HEK293 (cell line): ENCODE data around the gene FTH1.

Experiments used
- CTCF ChIP-seq: fragments of 450-650 bp; formaldehyde crosslinking; IDR thresholded peaks from 2 replicates; pipeline ENCODE4 v1.5.1; 2016; ENCODE audit warnings: missing biosample characterization, missing genetic modification characterization
- KLF10 ChIP-seq: fragments of 450-650 bp; IDR thresholded peaks from 2 replicates; pipeline ENCODE4 v1.5.1; 2018; ENCODE audit warnings: missing biosample characterization, mild to moderate bottlenecking, missing genetic modification characterization
- MYNN ChIP-seq: fragments of 450-650 bp; formaldehyde crosslinking; IDR thresholded peaks from 2 replicates; pipeline ENCODE4 v1.5.1; 2016; ENCODE audit warnings: missing biosample characterization, missing genetic modification characterization, borderline replicate concordance
- ZBTB10 ChIP-seq: fragments of 450-650 bp; formaldehyde crosslinking; IDR thresholded peaks from 2 replicates; pipeline ENCODE4 v1.5.1; 2016; ENCODE audit warnings: missing biosample characterization, missing genetic modification characterization
- ZEB2 ChIP-seq: fragments of 450-650 bp; formaldehyde crosslinking; IDR thresholded peaks from 2 replicates; pipeline ENCODE4 v1.5.1; 2016; ENCODE audit warnings: missing biosample characterization, missing genetic modification characterization
- ZNF114 ChIP-seq: fragments of 450-650 bp; formaldehyde crosslinking; IDR thresholded peaks from 2 replicates; pipeline ENCODE4 v1.5.0; 2017; ENCODE audit warnings: missing biosample characterization, missing genetic modification characterization
- ZNF138 ChIP-seq: fragments of 450-650 bp; formaldehyde crosslinking; IDR thresholded peaks from 2 replicates; pipeline ENCODE4 v1.5.1; 2016; ENCODE audit warnings: missing biosample characterization, missing genetic modification characterization, borderline replicate concordance
- ZNF221 ChIP-seq: fragments of 450-650 bp; formaldehyde crosslinking; IDR thresholded peaks from 2 replicates; pipeline ENCODE4 v1.5.1; 2017; ENCODE audit warnings: missing biosample characterization, missing genetic modification characterization, borderline replicate concordance
- ZNF274 ChIP-seq, 2 experiments: fragments of 200-500 bp in 1 of 2; fragments of 450-650 bp in 1 of 2; sonication (Bioruptor generic) in 1 of 2; formaldehyde crosslinking in 1 of 2; IDR thresholded peaks; 2 replicates each; pipeline versions ENCODE4 v1.5.1 to v1.6.1; 2014 to 2016; ENCODE audit warnings: borderline replicate concordance in 1 of 2, inconsistent platforms in 1 of 2, low read length in 1 of 2, missing biosample characterization in 1 of 2, missing genetic modification characterization in 1 of 2
- ZNF335 ChIP-seq: fragments of 450-650 bp; formaldehyde crosslinking; conservative IDR thresholded peaks from 2 replicates; pipeline ENCODE4 v1.5.1; 2016; ENCODE audit warnings: missing biosample characterization, missing genetic modification characterization
- ZNF510 ChIP-seq: fragments of 450-650 bp; formaldehyde crosslinking; IDR thresholded peaks from 2 replicates; pipeline ENCODE4 v1.5.1; 2018; ENCODE audit warnings: mild to moderate bottlenecking, missing genetic modification characterization, missing biosample characterization; ENCODE audit not compliant: insufficient replicate concordance
- ZNF529 ChIP-seq: fragments of 450-650 bp; formaldehyde crosslinking; IDR thresholded peaks from 2 replicates; pipeline ENCODE4 v1.5.1; 2017; ENCODE audit warnings: missing genetic modification characterization, missing biosample characterization; ENCODE audit not compliant: insufficient replicate concordance
- ZNF585B ChIP-seq: fragments of 450-650 bp; formaldehyde crosslinking; IDR thresholded peaks from 2 replicates; pipeline ENCODE4 v1.5.1; 2016; ENCODE audit warnings: missing biosample characterization, missing genetic modification characterization
- ZNF639 ChIP-seq: fragments of 450-650 bp; formaldehyde crosslinking; IDR thresholded peaks from 2 replicates; pipeline ENCODE4 v1.5.1; 2016; ENCODE audit warnings: missing biosample characterization, missing genetic modification characterization

GRCh38 chr11:61921446-61921845 lies 46.0 kb downstream of the FTH1 start:
- no peak for TF ChIP-seq ZNF138 (tag by site-specific recombination)
- no peak for TF ChIP-seq CTCF (tag by site-specific recombination)
- TF ChIP-seq KLF10 (tag by site-specific recombination): no peak
- no peak for TF ChIP-seq ZNF510 (tag by site-specific recombination)
- no peak for TF ChIP-seq ZNF529 (tag by site-specific recombination)
- no peak for TF ChIP-seq ZNF585B (tag by site-specific recombination)
- TF ChIP-seq ZNF274 (IDR thresholded peaks at IDR 0.05; ENCODE audit: low read length): no peak
- TF ChIP-seq ZNF274 (tag by site-specific recombination; IDR thresholded peaks at IDR 0.05; ENCODE audit: borderline replicate concordance): no peak
- no peak for TF ChIP-seq ZBTB10 (tag by site-specific recombination)
- no peak for TF ChIP-seq MYNN (tag by site-specific recombination)
- TF ChIP-seq ZEB2 (tag by site-specific recombination): no peak
- TF ChIP-seq ZNF335 (tag by site-specific recombination): no peak
- TF ChIP-seq ZNF221 (tag by site-specific recombination): no peak
- TF ChIP-seq ZNF639 (tag by site-specific recombination): no peak
- TF ChIP-seq ZNF114 (tag by site-specific recombination): no peak
